Activated CD4-positive, CD25-positive, alpha-beta regulatory T cell treated with anti-CD3 and anti-CD28 coated beads, Interleukin-2, amount 50 U/mL, for 24 hours (primary cell): ENCODE data around the gene PSRC1.
"Not testable (repeated sequence)": the region's sequence is repeated elsewhere in the genome, so short reads cannot be mapped to it uniquely, and the experiment has no call there.

Experiments used
- ATAC-seq, 2 donors: fragments of 150-1000 bp; cut with Tn5 transposase; one replicate each; pipeline ENCODE4 v1.10.0; 2021; ENCODE audit warnings: mild to moderate bottlenecking in 1 of 2, moderate library complexity in 1 of 2

Gene PSRC1

GRCh38 chr1:109295712-109296415, 12.9 kb upstream of the PSRC1 start:
- ATAC-seq = no peak

- ATAC-seq = no peak
These were observed 11.5 kb upstream of the PSRC1 start for GRCh38 chr1:109294481-109294880.

- no peak for ATAC-seq
These were observed 10.1 kb upstream of the PSRC1 start for GRCh38 chr1:109293026-109293425.

- ATAC-seq = no peak
These were observed 9.4 kb upstream of the PSRC1 start for GRCh38 chr1:109292364-109292763.

- ATAC-seq = no peak
These were observed 8.1 kb upstream of the PSRC1 start for GRCh38 chr1:109290998-109291397.

- no peak for ATAC-seq
These were observed 7.2 kb upstream of the PSRC1 start for GRCh38 chr1:109290137-109290536.

- not testable (repeated sequence) for ATAC-seq
These were observed 3.8 kb upstream of the PSRC1 start for GRCh38 chr1:109286762-109287161.

- peak; percentile 4 to 8 for ATAC-seq
These were observed 1.0 kb upstream of the PSRC1 start for GRCh38 chr1:109283748-109284600.

GRCh38 chr1:109282497-109282951, 421 bp downstream of the PSRC1 start:
- no peak for ATAC-seq

GRCh38 chr1:109281680-109282496, 1.1 kb downstream of the PSRC1 start:
- no peak for ATAC-seq

- ATAC-seq = no peak
These were observed 2.1 kb downstream of the PSRC1 start for GRCh38 chr1:109280862-109281261.

- ATAC-seq = no peak
These were observed 3.2 kb downstream of the PSRC1 start for GRCh38 chr1:109279615-109280278.

GRCh38 chr1:109277434-109278204, 5.3 kb downstream of the PSRC1 start:
- ATAC-seq = peak; percentile 56 to 72

GRCh38 chr1:109275706-109276345, 7.1 kb downstream of the PSRC1 start:
- ATAC-seq = no peak

- ATAC-seq = no peak
These were observed 8.1 kb downstream of the PSRC1 start for GRCh38 chr1:109274533-109275476.

GRCh38 chr1:109273570-109274288, 9.2 kb downstream of the PSRC1 start:
- ATAC-seq = no peak

GRCh38 chr1:109272831-109273547, 10.0 kb downstream of the PSRC1 start:
- ATAC-seq = no peak

GRCh38 chr1:109272021-109272799, 10.7 kb downstream of the PSRC1 start:
- no peak for ATAC-seq
